DND-41 (cell line): Measurements from ENCODE around the gene NOL9.

Experiments
- ATAC-seq: fragments of 200-7000 bp; cut with Tn5 transposase; 3 replicates; pipeline ENCODE4 v1.9.1; 2021; ENCODE audit warnings: low read depth; ENCODE audit not compliant: insufficient read depth
- DNase-seq: peaks from one replicate; pipeline ENCODE4 v3.0.0-alpha.2; 2020
- H2AFZ ChIP-seq: 2 replicates; pipeline ENCODE4 v1.6.0; 2012; ENCODE audit warnings: low read depth, low read length
- H3K27ac ChIP-seq: 2 replicates; pipeline ENCODE4 v1.5.1; 2012; ENCODE audit warnings: low read length, inconsistent platforms
- H3K27me3 ChIP-seq: fragments of 200-600 bp; sonication (generic); 2 replicates; pipeline ENCODE4 v1.6.0; 2012; ENCODE audit warnings: low read length, mild to moderate bottlenecking, inconsistent platforms; ENCODE audit not compliant: insufficient read depth, poor library complexity
- H3K36me3 ChIP-seq: 2 replicates; pipeline ENCODE4 v1.5.1; 2012; ENCODE audit warnings: low read length, inconsistent platforms; ENCODE audit not compliant: insufficient read depth
- H3K4me1 ChIP-seq: 2 replicates; pipeline ENCODE4 v1.5.1; 2012; ENCODE audit warnings: mild to moderate bottlenecking, low read length; ENCODE audit not compliant: insufficient read depth
- H3K4me2 ChIP-seq: 2 replicates; pipeline ENCODE4 v1.6.0; 2012; ENCODE audit warnings: mild to moderate bottlenecking, moderate library complexity, low read length, inconsistent platforms; ENCODE audit not compliant: insufficient read depth
- H3K4me3 ChIP-seq, 2 experiments: fragments of 200-600 bp in 1 of 2; shearing (Covaris generic) in 1 of 2; 2 replicates each; pipeline ENCODE4 v1.5.1; 2012 to 2016; ENCODE audit warnings: inconsistent platforms in 2 of 2, low read length in 2 of 2, mild to moderate bottlenecking in 2 of 2, low read depth in 1 of 2, moderate library complexity in 1 of 2
- H3K79me2 ChIP-seq: 2 replicates; pipeline ENCODE4 v1.6.0; 2012; ENCODE audit warnings: low read length, inconsistent platforms; ENCODE audit not compliant: insufficient read depth
- H3K9ac ChIP-seq: 2 replicates; pipeline ENCODE4 v1.6.0; 2012; ENCODE audit warnings: low read depth, mild to moderate bottlenecking, inconsistent platforms, low read length, moderate library complexity
- H3K9me3 ChIP-seq: 2 replicates; pipeline ENCODE4 v1.5.1; 2012; ENCODE audit warnings: low read length, moderate library complexity, mild to moderate bottlenecking, inconsistent platforms; ENCODE audit not compliant: insufficient read depth, severe bottlenecking
- H4K20me1 ChIP-seq: 2 replicates; pipeline ENCODE4 v1.6.0; 2012; ENCODE audit warnings: low read length; ENCODE audit not compliant: insufficient read depth
- CTCF ChIP-seq: IDR thresholded peaks from 2 replicates; pipeline ENCODE4 v1.5.1; 2012; ENCODE audit warnings: borderline replicate concordance, low read length, moderate library complexity, mild to moderate bottlenecking; ENCODE audit not compliant: poor library complexity, severe bottlenecking; ENCODE audit errors: extremely low read depth
- EZH2 ChIP-seq: IDR thresholded peaks from 3 replicates; pipeline ENCODE4 v1.6.1; 2012; ENCODE audit warnings: borderline replicate concordance, low read depth, mild to moderate bottlenecking, moderate library complexity, low read length, inconsistent platforms; ENCODE audit not compliant: severe bottlenecking

Gene NOL9

GRCh38 chr1:6588128-6588892 lies 34.0 kb upstream of the NOL9 start:
- Histone ChIP-seq H3K36me3 (peaks cover 67% of the 10 kb centered on the region), H4K20me1 (peaks cover 70% of the 10 kb centered on the region), H3K27ac (no peak overlapping the region), H3K4me3 (no peak overlapping the region), H2AFZ (no peak overlapping the region), H3K79me2 (no peaks in the 10 kb centered on the region), H3K9me3 (no peaks in the 10 kb centered on the region), H3K9ac (no peak overlapping the region), H3K27me3 (no peaks in the 10 kb centered on the region), H3K4me2 (no peak overlapping the region), H3K4me1 (no peaks in the 10 kb centered on the region)
- DNase-seq (no peak), ATAC-seq (no peak)
- TF ChIP-seq CTCF (no peak), EZH2 (no peak)

DNA sequence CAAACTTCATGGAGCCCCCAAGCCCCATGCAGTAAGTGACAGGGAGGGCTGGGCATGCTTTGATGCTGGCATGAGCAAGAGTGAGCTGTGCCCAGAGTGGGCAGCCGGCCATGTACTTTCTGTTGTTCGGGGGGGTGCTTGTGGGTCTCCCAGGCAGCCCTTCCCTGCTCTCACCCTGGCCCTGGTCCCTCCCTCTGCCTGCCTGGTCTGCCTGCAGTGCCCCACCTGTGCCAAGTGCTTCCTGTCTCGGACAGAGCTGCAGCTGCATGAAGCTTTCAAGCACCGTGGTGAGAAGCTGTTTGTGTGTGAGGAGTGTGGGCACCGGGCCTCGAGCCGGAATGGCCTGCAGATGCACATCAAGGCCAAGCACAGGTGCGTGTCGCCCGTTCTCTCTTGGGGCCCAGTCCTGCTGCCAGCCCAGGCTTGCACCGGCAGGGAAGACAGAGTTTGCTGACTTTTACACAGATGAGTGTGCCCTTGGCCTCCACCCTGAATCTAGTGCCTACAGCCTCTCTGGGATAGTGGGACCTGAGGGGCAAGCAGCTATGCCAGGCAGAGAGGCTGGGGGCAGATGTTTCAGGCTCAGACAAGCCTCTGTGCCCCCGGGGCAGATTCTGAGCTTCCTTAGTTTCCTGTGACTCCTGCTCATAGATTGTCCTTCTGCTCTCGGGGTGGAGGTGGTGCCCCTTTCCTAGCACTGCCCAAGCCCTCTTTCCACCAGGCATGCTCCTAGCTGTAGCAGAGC lies 33.1 kb upstream of the NOL9 start:
- no peak overlapping the region for H3K4me3 ChIP-seq
- H3K9ac ChIP-seq = 0 out of 2 replicates have a peak overlapping the region, but pooled peaks have one; percentile 12
- DNase-seq = no peak
- no peaks in the 10 kb centered on the region for H3K9me3 ChIP-seq
- H3K4me1 ChIP-seq = peaks cover under 1% of the 10 kb centered on the region
- no peak for TF ChIP-seq EZH2
- TF ChIP-seq CTCF = no peak
- peak overlapping the region; percentile 44; the same call in 1 of the 2 replicates for H3K27ac ChIP-seq
- peak; percentile 22; the same call in 1 of the 3 replicates for ATAC-seq
- H4K20me1 ChIP-seq = peaks cover 64% of the 10 kb centered on the region
- H3K79me2 ChIP-seq = peaks cover under 1% of the 10 kb centered on the region; the same call in 1 of the 2 replicates
- H3K36me3 ChIP-seq = peaks cover 61% of the 10 kb centered on the region
- no peak overlapping the region for H2AFZ ChIP-seq
- H3K4me2 ChIP-seq = no peak overlapping the region
- H3K27me3 ChIP-seq = no peaks in the 10 kb centered on the region

GRCh38 chr1:6586404-6586816 lies 32.1 kb upstream of the NOL9 start:
- Histone ChIP-seq H3K9ac (no peak overlapping the region), H3K9me3 (no peaks in the 10 kb centered on the region), H3K27me3 (no peaks in the 10 kb centered on the region), H3K4me3 (no peak overlapping the region), H2AFZ (no peak overlapping the region), H3K4me1 (peaks cover 11% of the 10 kb centered on the region), H4K20me1 (peaks cover 55% of the 10 kb centered on the region), H3K79me2 (peaks cover 11% of the 10 kb centered on the region), H3K27ac (no peak overlapping the region), H3K36me3 (peaks cover 58% of the 10 kb centered on the region), H3K4me2 (no peak overlapping the region)
- ATAC-seq = no peak
- TF ChIP-seq CTCF (no peak), EZH2 (no peak)
- DNase-seq = no peak
